Measurements from ENCODE around the gene RFTN1. TPM values are rescaled to one million over a fixed set of nuclear protein-coding genes. Genes with fewer than 3 reads are reported as not detected.

RFTN1 gene
- total and polyA plus RNA-seq, 4 donors, result 4.4 to 20.4 (median 11.9) TPM

DNA sequence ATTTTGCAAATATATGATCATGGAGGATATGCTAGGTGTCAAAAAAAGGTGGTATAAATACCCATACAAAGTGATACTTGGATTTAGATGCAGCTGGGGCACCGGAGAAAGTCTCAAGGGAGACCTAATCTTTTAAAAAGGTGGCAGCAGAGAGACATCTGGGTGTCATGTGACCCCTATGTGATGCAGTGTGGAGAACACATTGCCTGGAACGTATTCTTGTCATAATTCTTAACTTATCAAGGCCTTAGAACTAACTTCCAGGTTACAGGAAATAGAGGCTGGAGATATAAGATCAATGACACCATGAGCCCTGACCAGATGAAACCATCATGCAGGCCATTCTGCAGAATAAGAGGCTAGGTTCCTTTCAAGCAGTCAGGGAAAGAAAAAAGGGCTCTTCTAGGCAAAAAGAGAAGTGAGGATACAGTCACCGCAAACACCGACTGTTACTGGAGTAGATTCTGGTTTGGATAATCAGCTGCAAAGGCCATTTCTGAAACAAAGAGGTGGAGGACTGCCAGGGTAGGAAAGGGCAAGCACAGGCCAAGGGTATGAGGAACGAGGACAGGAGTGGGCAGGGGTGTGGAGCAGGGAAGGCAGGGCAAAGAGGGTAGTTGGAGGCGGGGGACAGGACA lies 147.9 kb downstream of the RFTN1 start (continued):
- TF ChIP-seq, protein P1, sequence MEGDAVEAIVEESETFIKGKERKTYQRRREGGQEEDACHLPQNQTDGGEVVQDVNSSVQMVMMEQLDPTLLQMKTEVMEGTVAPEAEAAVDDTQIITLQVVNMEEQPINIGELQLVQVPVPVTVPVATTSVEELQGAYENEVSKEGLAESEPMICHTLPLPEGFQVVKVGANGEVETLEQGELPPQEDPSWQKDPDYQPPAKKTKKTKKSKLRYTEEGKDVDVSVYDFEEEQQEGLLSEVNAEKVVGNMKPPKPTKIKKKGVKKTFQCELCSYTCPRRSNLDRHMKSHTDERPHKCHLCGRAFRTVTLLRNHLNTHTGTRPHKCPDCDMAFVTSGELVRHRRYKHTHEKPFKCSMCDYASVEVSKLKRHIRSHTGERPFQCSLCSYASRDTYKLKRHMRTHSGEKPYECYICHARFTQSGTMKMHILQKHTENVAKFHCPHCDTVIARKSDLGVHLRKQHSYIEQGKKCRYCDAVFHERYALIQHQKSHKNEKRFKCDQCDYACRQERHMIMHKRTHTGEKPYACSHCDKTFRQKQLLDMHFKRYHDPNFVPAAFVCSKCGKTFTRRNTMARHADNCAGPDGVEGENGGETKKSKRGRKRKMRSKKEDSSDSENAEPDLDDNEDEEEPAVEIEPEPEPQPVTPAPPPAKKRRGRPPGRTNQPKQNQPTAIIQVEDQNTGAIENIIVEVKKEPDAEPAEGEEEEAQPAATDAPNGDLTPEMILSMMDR (IDR thresholded peaks at IDR 0.05; ENCODE audit: low read depth, low read length, missing input control), result no peak

DNA sequence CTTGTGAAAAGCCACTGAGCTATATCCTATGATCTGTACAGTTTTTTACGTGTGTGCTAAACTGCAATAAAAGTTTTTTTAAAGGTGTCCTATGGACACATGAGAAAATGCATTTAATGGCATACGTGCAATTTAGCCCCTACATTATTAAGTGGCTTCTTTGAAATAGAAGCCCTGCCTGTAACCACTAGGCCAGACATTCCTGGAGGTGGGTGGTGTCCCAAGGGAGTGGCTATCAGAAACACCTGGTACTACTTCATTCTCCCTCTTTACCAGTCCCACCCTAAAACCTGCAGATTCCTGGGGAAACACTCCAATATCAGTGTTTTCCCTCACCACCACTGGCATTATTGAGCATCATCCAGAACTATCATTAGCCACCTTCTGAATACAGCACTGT lies 148.5 kb downstream of the RFTN1 start:
- TF ChIP-seq EGR1 (IDR thresholded peaks at IDR 0.05; ENCODE audit: low read depth in 2 of 2), result no peak
- no peak for TF ChIP-seq GABPA (IDR thresholded peaks at IDR 0.05 in 1 of 2, conservative IDR thresholded peaks at IDR 0.05 in 1 of 2)
- TF ChIP-seq HNF4G (IDR thresholded peaks at IDR 0.05), result no peak
- no peak for TF ChIP-seq SP1 (IDR thresholded peaks at IDR 0.05)
- TF ChIP-seq NR2F2 (IDR thresholded peaks at IDR 0.05), result no peak
- TF ChIP-seq, protein P2, sequence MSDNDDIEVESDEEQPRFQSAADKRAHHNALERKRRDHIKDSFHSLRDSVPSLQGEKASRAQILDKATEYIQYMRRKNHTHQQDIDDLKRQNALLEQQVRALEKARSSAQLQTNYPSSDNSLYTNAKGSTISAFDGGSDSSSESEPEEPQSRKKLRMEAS (IDR thresholded peaks at IDR 0.05), result no peak
- TF ChIP-seq FOXA1 (IDR thresholded peaks at IDR 0.05), result no peak
- H3K4me1 ChIP-seq (ENCODE audit: control insufficient read depth in 4 of 4, insufficient read depth in 4 of 4, low read length in 3 of 4), result no peaks in the 10 kb centered on the region
- H3K4me3 ChIP-seq (ENCODE audit: low read depth in 1 of 3, low read length in 3 of 3), result no peak overlapping the region
- H3K9me3 ChIP-seq (ENCODE audit: control insufficient read depth in 4 of 4, low read length in 3 of 4), result no peaks in the 10 kb centered on the region
- H3K27me3 ChIP-seq (ENCODE audit: control insufficient read depth in 4 of 4, insufficient read depth in 4 of 4, low read length in 3 of 4), result no peaks in the 10 kb centered on the region
- H3K27ac ChIP-seq (ENCODE audit: low read depth in 1 of 2, low read length in 2 of 2), result no peak overlapping the region
- 96% methylated on average over 2 of the region's 2 CpGs for WGBS
- no peak overlapping the region for H3K9ac ChIP-seq (ENCODE audit: low read depth in 1 of 2, low read length in 2 of 2)
- H3K36me3 ChIP-seq (ENCODE audit: control insufficient read depth in 4 of 4, insufficient read depth in 3 of 4, low read depth in 1 of 4, low read length in 3 of 4), result peaks cover 1 to 58% (median 12%) of the 10 kb centered on the region in 4 donors
- no peak for DNase-seq (ENCODE audit: low spot score)

DNA sequence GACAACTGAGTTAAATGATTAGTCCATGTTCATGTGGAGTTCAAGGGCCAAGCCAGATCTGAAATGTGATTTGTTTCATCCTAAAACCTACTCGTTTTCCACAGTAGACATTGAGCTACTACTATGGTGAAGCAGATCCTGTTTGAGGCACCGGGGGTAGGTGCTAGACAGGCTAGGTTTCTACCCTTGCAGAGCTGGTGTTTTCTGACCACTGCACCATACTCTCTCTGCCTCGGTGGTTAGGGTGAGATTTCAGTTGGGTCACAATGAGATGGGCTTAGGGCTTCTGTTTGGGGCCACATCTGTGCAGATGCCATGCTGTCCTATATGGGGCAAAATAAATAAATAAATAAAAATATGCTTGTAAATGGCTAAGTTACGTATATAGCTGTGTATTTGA lies 149.2 kb downstream of the RFTN1 start:
- WGBS, result 90% methylated on average over 4 of the region's 4 CpGs
- H3K4me1 ChIP-seq (ENCODE audit: control insufficient read depth in 4 of 4, insufficient read depth in 4 of 4, low read length in 3 of 4), result no peaks in the 10 kb centered on the region
- H3K9me3 ChIP-seq (ENCODE audit: control insufficient read depth in 4 of 4, low read length in 3 of 4), result no peaks in the 10 kb centered on the region
- H3K4me3 ChIP-seq (ENCODE audit: low read depth in 1 of 3, low read length in 3 of 3), result no peak overlapping the region
- TF ChIP-seq, protein P3, sequence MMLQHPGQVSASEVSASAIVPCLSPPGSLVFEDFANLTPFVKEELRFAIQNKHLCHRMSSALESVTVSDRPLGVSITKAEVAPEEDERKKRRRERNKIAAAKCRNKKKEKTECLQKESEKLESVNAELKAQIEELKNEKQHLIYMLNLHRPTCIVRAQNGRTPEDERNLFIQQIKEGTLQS (IDR thresholded peaks at IDR 0.05), result no peak
- no peak for TF ChIP-seq RXRA (IDR thresholded peaks at IDR 0.05)
- TF ChIP-seq RAD21 (IDR thresholded peaks at IDR 0.05), result no peak
- TF ChIP-seq FOXA1 (IDR thresholded peaks at IDR 0.05), result no peak
- TF ChIP-seq HNF4A (conservative IDR thresholded peaks at IDR 0.05), result no peak
- no peak for TF ChIP-seq JUND (IDR thresholded peaks at IDR 0.05)
- no peak overlapping the region for H3K27ac ChIP-seq (ENCODE audit: low read depth in 1 of 2, low read length in 2 of 2)
- peaks cover 3 to 51% (median 8%) of the 10 kb centered on the region in 4 donors for H3K36me3 ChIP-seq (ENCODE audit: control insufficient read depth in 4 of 4, insufficient read depth in 3 of 4, low read depth in 1 of 4, low read length in 3 of 4)
- no peaks in the 10 kb centered on the region for H3K27me3 ChIP-seq (ENCODE audit: control insufficient read depth in 4 of 4, insufficient read depth in 4 of 4, low read length in 3 of 4)
- H3K9ac ChIP-seq (ENCODE audit: low read depth in 1 of 2, low read length in 2 of 2), result no peak overlapping the region
- DNase-seq (ENCODE audit: low spot score), result no peak

DNA sequence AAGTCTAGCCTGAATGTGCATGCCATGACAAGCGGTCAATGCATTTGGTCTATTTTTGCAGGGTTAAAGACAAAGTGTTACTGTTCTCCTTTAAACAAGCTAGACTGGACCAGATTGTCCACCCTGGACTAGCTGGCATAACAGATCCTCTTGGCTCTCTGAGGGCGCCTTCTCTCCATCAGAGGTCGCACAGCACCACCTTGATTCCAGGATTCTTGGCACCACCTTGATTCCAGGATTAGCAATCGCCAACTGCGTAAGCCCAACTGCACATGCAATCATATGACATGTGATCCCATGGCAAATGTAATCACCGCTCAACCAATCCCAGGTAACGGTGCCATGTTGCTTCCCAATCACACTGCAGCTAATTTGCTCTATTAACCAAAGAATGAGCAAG lies 149.9 kb downstream of the RFTN1 start:
- Histone ChIP-seq H3K36me3 (ENCODE audit: control insufficient read depth in 4 of 4, insufficient read depth in 3 of 4, low read depth in 1 of 4, low read length in 3 of 4) (peaks cover 0 to 48% (median 5%) of the 10 kb centered on the region in 4 donors), H3K4me1 (ENCODE audit: control insufficient read depth in 4 of 4, insufficient read depth in 4 of 4, low read length in 3 of 4) (no peaks in the 10 kb centered on the region), H3K4me3 (ENCODE audit: low read depth in 1 of 3, low read length in 3 of 3) (no peak overlapping the region), H3K9me3 (ENCODE audit: control insufficient read depth in 4 of 4, low read length in 3 of 4) (no peaks in the 10 kb centered on the region), H3K27me3 (ENCODE audit: control insufficient read depth in 4 of 4, insufficient read depth in 4 of 4, low read length in 3 of 4) (no peaks in the 10 kb centered on the region), H3K9ac (ENCODE audit: low read depth in 1 of 2, low read length in 2 of 2) (no peak overlapping the region), H3K27ac (ENCODE audit: low read depth in 1 of 2, low read length in 2 of 2) (no peak overlapping the region)
- DNase-seq (ENCODE audit: low spot score), result no peak
- over 99% methylated on average over 7 of the region's 7 CpGs for whole genome bisulfite sequencing
- TF ChIP-seq HNF4A (conservative IDR thresholded peaks at IDR 0.05) (no peak), SP1 (IDR thresholded peaks at IDR 0.05) (no peak), FOXA1 (IDR thresholded peaks at IDR 0.05) (no peak), RXRA (IDR thresholded peaks at IDR 0.05) (no peak), FOXA2 (IDR thresholded peaks at IDR 0.05) (no peak), JUND (IDR thresholded peaks at IDR 0.05) (no peak)
- TF ChIP-seq, protein P2 (IDR thresholded peaks at IDR 0.05), result no peak
- TF ChIP-seq, protein P4, sequence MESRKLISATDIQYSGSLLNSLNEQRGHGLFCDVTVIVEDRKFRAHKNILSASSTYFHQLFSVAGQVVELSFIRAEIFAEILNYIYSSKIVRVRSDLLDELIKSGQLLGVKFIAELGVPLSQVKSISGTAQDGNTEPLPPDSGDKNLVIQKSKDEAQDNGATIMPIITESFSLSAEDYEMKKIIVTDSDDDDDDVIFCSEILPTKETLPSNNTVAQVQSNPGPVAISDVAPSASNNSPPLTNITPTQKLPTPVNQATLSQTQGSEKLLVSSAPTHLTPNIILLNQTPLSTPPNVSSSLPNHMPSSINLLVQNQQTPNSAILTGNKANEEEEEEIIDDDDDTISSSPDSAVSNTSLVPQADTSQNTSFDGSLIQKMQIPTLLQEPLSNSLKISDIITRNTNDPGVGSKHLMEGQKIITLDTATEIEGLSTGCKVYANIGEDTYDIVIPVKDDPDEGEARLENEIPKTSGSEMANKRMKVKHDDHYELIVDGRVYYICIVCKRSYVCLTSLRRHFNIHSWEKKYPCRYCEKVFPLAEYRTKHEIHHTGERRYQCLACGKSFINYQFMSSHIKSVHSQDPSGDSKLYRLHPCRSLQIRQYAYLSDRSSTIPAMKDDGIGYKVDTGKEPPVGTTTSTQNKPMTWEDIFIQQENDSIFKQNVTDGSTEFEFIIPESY (IDR thresholded peaks at IDR 0.05), result no peak

Measured in liver (tissue), 9 donors.